WI38 (cell line): Measurements from ENCODE around the gene GABRQ.

Experiments used
- H3K4me3 ChIP-seq: 2 replicates; pipeline ENCODE4 v1.5.1; 2011; ENCODE audit warnings: low read depth, mild to moderate bottlenecking, control low read depth, low read length
- CTCF ChIP-seq: IDR thresholded peaks from 2 replicates; pipeline ENCODE4 v1.5.1; 2012; ENCODE audit warnings: low read depth, mild to moderate bottlenecking, control low read depth, low read length

The GABRQ gene

GRCh38 chrX:152637649-152638442 lies at the start of gene GABRQ:
GABRQ (plus strand) TSS chrX:152637895; CDS start chrX:152638203, 308 bp downstream.
- H3K4me3 ChIP-seq = no peak within 1 kb of the TSS
- no peak for TF ChIP-seq CTCF

- no peak overlapping the region for H3K4me3 ChIP-seq
- TF ChIP-seq CTCF = no peak
Measured at GRCh38 chrX:152588206-152588605, 49.5 kb upstream of the GABRQ start.

- H3K4me3 ChIP-seq = no peak overlapping the region
- TF ChIP-seq CTCF = no peak
Measured at GRCh38 chrX:152600853-152601633, 36.7 kb upstream of the GABRQ start.

GRCh38 chrX:152601848-152602616 lies 35.7 kb upstream of the GABRQ start:
- no peak for TF ChIP-seq CTCF
- H3K4me3 ChIP-seq = no peak overlapping the region

GRCh38 chrX:152614791-152615190 lies 22.9 kb upstream of the GABRQ start:
- TF ChIP-seq CTCF = no peak
- no peak overlapping the region for H3K4me3 ChIP-seq

- H3K4me3 ChIP-seq = no peak overlapping the region
- no peak for TF ChIP-seq CTCF
Measured at GRCh38 chrX:152619897-152620296, 17.8 kb upstream of the GABRQ start.
